Breast epithelium (tissue), 4 donors: ENCODE data around the gene MAPKAP1. TPM values are rescaled to one million over a fixed set of nuclear protein-coding genes. Genes with fewer than 3 reads are reported as not detected.

Source experiments
- DNase-seq, 2 donors: peaks; one replicate each; pipeline ENCODE4 v3.0.0-alpha.2; 2019; ENCODE audit warnings: low spot score in 2 of 2
- H3K27ac ChIP-seq, 2 donors: fragments of 200-600 bp; sonication (generic) in 1 of 2; one replicate each; pipeline ENCODE4 v1.5.1; 2016 to 2019; ENCODE audit warnings: mild to moderate bottlenecking in 1 of 2
- H3K27me3 ChIP-seq, 2 donors: fragments of 200-600 bp; sonication (generic) in 1 of 2; one replicate each; pipeline versions ENCODE4 v1.5.1 to v1.6.0; 2017 to 2019; ENCODE audit warnings: control low read depth in 1 of 2, mild to moderate bottlenecking in 1 of 2
- H3K36me3 ChIP-seq: fragments of 200-600 bp; one replicate; pipeline ENCODE4 v1.5.1; 2019
- H3K4me1 ChIP-seq, 2 donors: fragments of 200-600 bp; sonication (generic); one replicate each; pipeline ENCODE4 v1.5.1; 2016 to 2019; ENCODE audit warnings: control low read depth in 1 of 2
- H3K4me3 ChIP-seq, 3 donors: fragments of 200-600 bp; sonication (generic); 1 replicate in 2 of 3; 2 replicates in 1 of 3; pipeline ENCODE4 v1.5.1; 2016 to 2019; ENCODE audit warnings: mild to moderate bottlenecking in 3 of 3, moderate library complexity in 2 of 3
- H3K9me3 ChIP-seq, 2 donors: fragments of 200-600 bp; sonication (generic) in 1 of 2; one replicate each; pipeline ENCODE4 v1.5.1; 2016 to 2019; ENCODE audit warnings: control low read depth in 1 of 2
- CTCF ChIP-seq, 3 donors: fragments of 450-650 bp; IDR thresholded peaks; one replicate each; pipeline ENCODE4 v1.5.1; 2016 to 2017; ENCODE audit warnings: antibody characterized with exemption in 3 of 3, mild to moderate bottlenecking in 3 of 3, moderate library complexity in 3 of 3
- POLR2A ChIP-seq: fragments of 450-650 bp; IDR thresholded peaks from one replicate; pipeline ENCODE4 v1.6.1; 2016; ENCODE audit warnings: antibody characterized with exemption, mild to moderate bottlenecking, moderate library complexity
- POLR2AphosphoS5 ChIP-seq, 3 donors: sonication (generic); formaldehyde crosslinking; IDR thresholded peaks; one replicate each; pipeline ENCODE4 v1.6.1; 2017; ENCODE audit warnings: antibody characterized with exemption in 3 of 3
- intact Hi-C: fragments of 100-400 bp; cut with DNase I; formaldehyde crosslinking; loops from one replicate; pipeline ENCODE4 v1.15.1; 2023; ENCODE audit warnings: low total_unique reads
- total RNA-seq, 3 donors: library from RNA; depleted of rRNA; stranded (reverse); fragments of >200 nt; gene quantifications; one replicate each; pipeline ENCODE4 v1.1.0, GENCODE V29; 2016

MAPKAP1 gene
- total RNA-seq, 3 donors from 2014 or later = 61.3 to 81.9 (median 78.6) TPM

GRCh38 chr9:125398243-125398642 is 308.8 kb downstream of the MAPKAP1 start:
- Histone ChIP-seq H3K4me3 (no peak overlapping the region), H3K4me1 (no peaks in the 10 kb centered on the region), H3K27ac (no peak overlapping the region), H3K36me3 (no peaks in the 10 kb centered on the region), H3K9me3 (no peaks in the 10 kb centered on the region), H3K27me3 (no peaks in the 10 kb centered on the region)
- no peak for DNase-seq
- intact Hi-C loops = no loop called here
- TF ChIP-seq CTCF (IDR thresholded peaks at IDR 0.05) = no peak
- no peak for TF ChIP-seq POLR2AphosphoS5 (IDR thresholded peaks at IDR 0.05)
- TF ChIP-seq POLR2A = no peak

GRCh38 chr9:125397736-125398135 is 309.3 kb downstream of the MAPKAP1 start:
- no peaks in the 10 kb centered on the region for H3K36me3 ChIP-seq
- no peak overlapping the region for H3K27ac ChIP-seq
- H3K4me3 ChIP-seq = no peak overlapping the region
- H3K9me3 ChIP-seq = no peaks in the 10 kb centered on the region
- H3K4me1 ChIP-seq = no peaks in the 10 kb centered on the region
- TF ChIP-seq POLR2AphosphoS5 (IDR thresholded peaks at IDR 0.05) (no peak), POLR2A (no peak), CTCF (IDR thresholded peaks at IDR 0.05) (no peak)
- H3K27me3 ChIP-seq = no peaks in the 10 kb centered on the region
- DNase-seq = no peak
- intact Hi-C loops = no loop called here

GRCh38 chr9:125396799-125397198 is 310.2 kb downstream of the MAPKAP1 start:
- no peaks in the 10 kb centered on the region for H3K27me3 ChIP-seq

GRCh38 chr9:125393426-125393825 is 313.6 kb downstream of the MAPKAP1 start:
- H3K4me1 ChIP-seq = no peaks in the 10 kb centered on the region
- no peaks in the 10 kb centered on the region for H3K9me3 ChIP-seq
- no peak overlapping the region for H3K4me3 ChIP-seq
- no peak for DNase-seq
- intact Hi-C loops = no loop called here
- no peak overlapping the region for H3K27ac ChIP-seq
- H3K36me3 ChIP-seq = no peaks in the 10 kb centered on the region
- no peak for TF ChIP-seq POLR2AphosphoS5 (IDR thresholded peaks at IDR 0.05)
- TF ChIP-seq CTCF (IDR thresholded peaks at IDR 0.05) = no peak
- no peak for TF ChIP-seq POLR2A
- H3K27me3 ChIP-seq = no peaks in the 10 kb centered on the region

More at GRCh38 chr9:125396799-125397198, 310.2 kb downstream of the MAPKAP1 start:
- Histone ChIP-seq H3K4me3 (no peak overlapping the region), H3K4me1 (no peaks in the 10 kb centered on the region), H3K9me3 (no peaks in the 10 kb centered on the region), H3K27ac (no peak overlapping the region), H3K36me3 (no peaks in the 10 kb centered on the region)
- DNase-seq = no peak
- intact Hi-C loops = no loop called here
- TF ChIP-seq POLR2A (no peak), CTCF (IDR thresholded peaks at IDR 0.05) (no peak), POLR2AphosphoS5 (IDR thresholded peaks at IDR 0.05) (no peak)

GRCh38 chr9:125391704-125392103 is 315.3 kb downstream of the MAPKAP1 start:
- Histone ChIP-seq H3K4me1 (no peaks in the 10 kb centered on the region), H3K36me3 (no peaks in the 10 kb centered on the region), H3K9me3 (no peaks in the 10 kb centered on the region), H3K27me3 (no peaks in the 10 kb centered on the region), H3K27ac (no peak overlapping the region), H3K4me3 (no peak overlapping the region)
- no peak for DNase-seq
- intact Hi-C loops = no loop called here
- TF ChIP-seq CTCF (IDR thresholded peaks at IDR 0.05) (no peak), POLR2AphosphoS5 (IDR thresholded peaks at IDR 0.05) (no peak), POLR2A (no peak)
